Natural killer cell treated with Interleukin-12 subunit alpha and Interleukin-12 subunit beta and Interleukin-15 and Interleukin-18, amount 100 ng/mL, for 72 hours (primary cell): Measurements from ENCODE around the gene TAF11L11. TPM values are rescaled to one million over a fixed set of nuclear protein-coding genes. Genes with fewer than 3 reads are reported as not detected.
"Not testable (repeated sequence)": the region's sequence is repeated elsewhere in the genome, so short reads cannot be mapped to it uniquely, and the experiment has no call there.

Experiments used
- ATAC-seq, 2 donors: fragments of 150-1000 bp; cut with Tn5 transposase in 1 of 2; sonication (Bioruptor Pico), chemical (Tn5 transposase) in 1 of 2; 2 replicates each; pipeline ENCODE4 v1.10.0; 2021
- DNase-seq: peaks from one replicate; pipeline ENCODE4 v3.0.0; 2022; ENCODE audit warnings: low spot score
- H3K27ac Mint-ChIP-seq, 2 donors: 1 replicate in 1 of 2; 2 replicates in 1 of 2; pipeline ENCODE4 v1.8.0; 2022; ENCODE audit warnings: mixed read lengths in 2 of 2, mild to moderate bottlenecking in 1 of 2, moderate library complexity in 1 of 2
- H3K27me3 Mint-ChIP-seq, 2 donors: 1 replicate in 1 of 2; 2 replicates in 1 of 2; pipeline ENCODE4 v1.8.0; 2022; ENCODE audit warnings: mixed read lengths in 2 of 2
- H3K36me3 Mint-ChIP-seq: one replicate; pipeline ENCODE4 v1.8.0; 2022; ENCODE audit warnings: mixed read lengths
- H3K4me1 Mint-ChIP-seq, 2 donors: 1 replicate in 1 of 2; 2 replicates in 1 of 2; pipeline ENCODE4 v1.8.0; 2022; ENCODE audit warnings: low read depth in 2 of 2, mixed read lengths in 2 of 2, mild to moderate bottlenecking in 1 of 2
- H3K4me3 Mint-ChIP-seq: one replicate; pipeline ENCODE4 v1.8.0; 2022; ENCODE audit warnings: mixed read lengths
- H3K9me3 Mint-ChIP-seq: 2 replicates; pipeline ENCODE4 v1.8.0; 2022; ENCODE audit warnings: mixed read lengths
- total RNA-seq, 2 donors: library from RNA; stranded (reverse); gene quantifications; one replicate each; pipeline ENCODE4 v1.2.3, GENCODE V29; 2022

TAF11L11 gene
- total RNA-seq, 2 donors from 2014 or later = not detected

DNA sequence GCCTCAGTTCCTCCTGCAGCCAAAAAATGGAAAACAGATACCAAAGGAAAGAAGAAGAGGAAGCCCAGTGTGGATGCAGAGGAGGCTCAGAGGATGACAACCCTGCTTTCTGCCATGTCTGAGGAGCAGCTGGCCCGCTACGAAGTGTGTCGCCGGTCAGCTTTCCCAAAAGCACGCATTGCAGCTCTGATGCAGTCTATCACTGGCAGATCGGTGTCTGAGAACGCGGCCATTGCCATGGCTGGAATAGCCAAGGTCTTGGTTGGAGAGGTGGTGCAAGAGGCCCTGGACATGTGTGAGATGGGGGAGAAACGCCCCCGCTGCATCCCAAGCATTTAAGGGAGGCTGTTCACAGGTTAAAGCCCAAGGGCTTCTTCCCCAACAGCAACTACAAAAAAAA is 45.2 kb downstream of the TAF11L11 start:
- H3K27ac Mint-ChIP-seq, H3K4me1 Mint-ChIP-seq, ATAC-seq, H3K27me3 Mint-ChIP-seq, DNase-seq, H3K4me3 Mint-ChIP-seq: not testable (repeated sequence)
- H3K36me3 Mint-ChIP-seq = peaks cover 16% of the 10 kb centered on the region
- peaks cover 17% of the 10 kb centered on the region for H3K9me3 Mint-ChIP-seq

DNA sequence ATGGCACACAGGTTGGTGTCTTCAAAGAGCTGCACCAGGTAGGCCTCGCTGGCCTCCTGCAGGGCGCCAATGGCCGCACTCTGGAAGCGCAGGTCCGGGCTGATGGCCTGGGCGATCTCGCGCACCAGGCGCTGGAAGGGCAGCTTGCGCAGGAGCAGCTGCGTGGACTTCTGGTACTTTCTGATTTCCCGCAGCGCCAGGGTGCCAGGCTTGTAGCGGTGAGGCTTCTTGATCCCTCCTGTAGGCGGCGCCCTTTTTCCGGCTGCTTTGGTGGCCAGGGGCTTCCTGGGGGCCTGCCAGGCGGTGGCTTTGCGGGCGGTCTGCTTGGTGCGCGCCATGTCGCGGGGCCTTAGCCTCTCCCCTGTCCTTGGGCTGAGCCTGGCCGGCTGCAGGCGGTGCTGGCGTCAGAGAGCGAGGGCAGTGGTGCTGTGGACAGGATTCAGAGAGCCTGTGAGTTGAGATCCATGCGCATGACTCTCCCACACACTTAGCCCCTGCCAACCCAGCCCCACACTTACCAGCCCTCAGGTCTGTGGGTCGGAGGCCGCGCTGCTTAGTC is 51.3 kb downstream of the TAF11L11 start:
- not testable (repeated sequence) for H3K27ac Mint-ChIP-seq, DNase-seq, ATAC-seq, H3K4me3 Mint-ChIP-seq, H3K4me1 Mint-ChIP-seq, H3K36me3 Mint-ChIP-seq, H3K9me3 Mint-ChIP-seq, H3K27me3 Mint-ChIP-seq

Other genes with a start within 250 kb of the TAF11L11 start
- gene TAF11L2, start 106.0 kb upstream of the TAF11L11 start, total RNA-seq = not detected
- gene TAF11L3, start 85.8 kb upstream of the TAF11L11 start, total RNA-seq = not detected
- gene TAF11L4, start 82.4 kb upstream of the TAF11L11 start, total RNA-seq = not detected
- gene TAF11L5, start 78.9 kb upstream of the TAF11L11 start, total RNA-seq = not detected
- not detected for gene TAF11L6, start 75.5 kb upstream of the TAF11L11 start, total RNA-seq
- not detected for gene TAF11L7, start 18.4 kb upstream of the TAF11L11 start, total RNA-seq
- gene TAF11L8, start 13.2 kb upstream of the TAF11L11 start, total RNA-seq = not detected
- not detected for gene TAF11L9, start 9.8 kb upstream of the TAF11L11 start, total RNA-seq
- gene TAF11L10, start 6.4 kb upstream of the TAF11L11 start, total RNA-seq = not detected
- gene TAF11L12, start 6.2 kb downstream of the TAF11L11 start, total RNA-seq = not detected
- gene TAF11L13, start 27.9 kb downstream of the TAF11L11 start, total RNA-seq = not detected
- gene TAF11L14, start 30.3 kb downstream of the TAF11L11 start, total RNA-seq = not detected